GM12892 (cell line): Measurements from ENCODE around the gene ZNF555.

Source experiments
- POLR2A ChIP-seq: IDR thresholded peaks from 2 replicates; pipeline ENCODE4 v1.6.1; 2011; ENCODE audit warnings: low read depth, low read length, control low read depth
- POLR2AphosphoS5 ChIP-seq: IDR thresholded peaks from 2 replicates; pipeline ENCODE4 v1.6.1; 2011; ENCODE audit warnings: low read depth, low read length, control low read depth
- TAF1 ChIP-seq: IDR thresholded peaks from 2 replicates; pipeline ENCODE4 v1.6.1; 2011; ENCODE audit warnings: low read depth, mild to moderate bottlenecking, control low read depth, low read length, borderline replicate concordance

DNA sequence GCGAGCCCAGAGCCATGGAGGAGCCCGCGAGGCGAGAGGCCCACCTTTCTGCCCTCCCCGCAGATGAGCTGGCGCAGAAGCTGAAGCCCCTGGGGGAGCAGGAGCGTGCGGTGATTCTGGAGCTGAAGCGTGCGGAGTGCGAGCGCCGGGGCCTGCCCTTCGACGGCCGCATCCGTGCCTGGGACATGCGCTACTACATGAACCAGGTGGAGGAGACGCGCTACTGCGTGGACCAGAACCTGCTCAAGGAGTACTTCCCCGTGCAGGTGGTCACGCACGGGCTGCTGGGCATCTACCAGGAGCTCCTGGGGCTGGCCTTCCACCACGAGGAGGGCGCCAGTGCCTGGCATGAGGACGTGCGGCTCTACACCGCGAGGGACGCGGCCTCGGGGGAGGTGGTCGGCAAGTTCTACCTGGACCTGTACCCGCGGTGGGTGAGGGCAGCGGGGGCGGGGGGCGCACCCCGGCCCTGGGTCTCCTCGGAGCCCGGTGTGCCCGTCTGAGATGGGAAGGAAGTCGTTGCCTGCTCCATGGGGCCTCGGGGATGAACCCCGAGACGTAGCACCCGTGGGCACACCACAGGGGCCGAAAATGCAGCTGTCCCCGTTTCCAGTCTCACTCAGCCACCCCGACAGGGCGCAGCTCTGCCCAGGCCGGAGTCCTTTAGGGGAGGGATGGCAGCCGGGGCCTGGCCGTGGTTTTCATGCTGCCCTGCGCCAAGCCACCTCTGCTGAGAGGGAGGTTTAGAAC, 33.7 kb upstream of the ZNF555 start:
- no peak for TF ChIP-seq TAF1
- TF ChIP-seq POLR2AphosphoS5, result no peak
- no peak for TF ChIP-seq POLR2A
